ENCODE measurements around the gene CBR3.
"Not testable (repeated sequence)": the region's sequence is repeated elsewhere in the genome, so short reads cannot be mapped to it uniquely, and the experiment has no call there.

The CBR3 gene

DNA sequence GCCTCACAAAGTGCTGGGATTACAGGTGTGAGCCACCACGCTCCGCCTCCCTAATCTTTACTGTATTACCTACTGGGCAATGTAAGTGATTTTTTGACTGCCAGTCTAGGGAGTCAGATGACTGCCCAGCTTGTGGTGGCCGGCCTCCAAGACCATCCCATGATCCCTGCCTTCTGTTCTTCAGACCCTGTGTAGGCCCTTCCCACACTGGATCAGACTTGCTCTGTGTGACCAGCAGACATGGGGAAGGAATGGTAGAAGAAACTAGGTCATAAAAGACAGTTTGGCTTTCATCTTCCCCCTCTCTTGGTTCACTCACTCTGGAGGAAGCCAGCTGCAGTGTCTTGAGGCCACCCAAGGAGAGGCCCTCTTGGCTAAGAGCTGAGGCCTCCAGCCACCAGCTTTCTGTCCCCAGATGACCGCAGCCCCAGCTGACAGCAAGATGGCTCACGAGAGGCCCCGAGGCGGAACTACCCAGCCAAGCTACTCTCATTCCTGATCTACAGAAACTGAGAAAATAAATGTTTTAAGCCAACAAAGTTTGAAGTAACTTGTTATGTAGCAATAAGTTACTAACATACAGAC lies 14.5 kb upstream of the CBR3 start:
- no peak for DNase-seq

DNA sequence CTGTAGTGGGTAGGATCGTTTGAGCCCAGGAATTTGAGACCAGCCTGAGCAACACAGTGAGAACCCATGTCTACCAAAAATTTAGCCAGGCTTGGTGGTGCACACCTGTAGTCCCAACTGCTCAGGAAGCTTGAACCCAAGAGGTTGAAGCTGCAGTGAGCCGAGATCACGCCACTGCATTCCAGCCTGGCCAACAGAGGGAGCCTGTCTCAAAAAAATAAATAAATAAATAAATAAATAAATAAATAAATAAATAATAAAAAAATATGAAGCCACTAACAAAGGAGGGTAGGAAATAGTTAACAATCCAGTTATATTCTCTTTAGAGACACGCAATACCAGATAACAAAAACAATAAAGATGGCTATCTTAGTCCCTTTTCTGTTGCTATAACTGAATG lies 11.9 kb upstream of the CBR3 start:
- no peak for DNase-seq

- DNase-seq: no peak
These were observed 10.5 kb upstream of the CBR3 start for GRCh38 chr21:36124395-36124794.

GRCh38 chr21:36125512-36126207 lies 9.2 kb upstream of the CBR3 start:
- peak; percentile 39 for DNase-seq

- DNase-seq: no peak
These were observed 8.7 kb upstream of the CBR3 start for GRCh38 chr21:36126208-36126565.

GRCh38 chr21:36126621-36127110 lies 8.2 kb upstream of the CBR3 start:
- DNase-seq: no peak

DNA sequence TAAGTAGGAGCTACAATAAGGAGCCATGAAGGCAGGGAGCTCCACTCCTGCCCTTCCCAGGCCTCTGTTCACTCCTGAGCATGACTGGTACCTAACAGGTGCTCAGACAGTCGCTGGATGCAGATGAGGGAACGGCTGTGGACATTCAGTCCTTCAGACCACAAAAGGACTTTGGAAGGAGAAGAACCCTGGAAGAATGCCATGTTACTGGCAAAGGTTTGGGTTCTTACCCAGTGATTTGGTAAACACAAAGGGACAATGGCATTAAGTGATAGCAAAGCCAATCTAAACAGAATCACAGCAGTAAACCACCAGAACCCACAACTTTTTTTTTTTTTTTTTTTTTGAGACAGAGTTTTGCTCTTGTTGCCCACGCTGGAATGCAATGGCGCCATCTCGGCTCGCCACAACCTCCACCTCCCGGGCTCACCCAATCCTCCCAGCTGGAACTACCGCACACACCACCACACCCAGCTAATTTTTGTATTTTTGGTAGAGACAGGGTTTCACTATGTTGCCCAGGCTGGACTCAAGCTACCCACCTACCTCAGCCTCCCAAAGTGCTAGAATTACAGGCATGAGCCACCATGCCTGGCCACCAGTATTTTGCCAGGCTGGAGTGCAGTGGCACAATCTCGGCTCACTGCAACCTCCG lies 7.5 kb upstream of the CBR3 start:
- no peak for DNase-seq

DNA sequence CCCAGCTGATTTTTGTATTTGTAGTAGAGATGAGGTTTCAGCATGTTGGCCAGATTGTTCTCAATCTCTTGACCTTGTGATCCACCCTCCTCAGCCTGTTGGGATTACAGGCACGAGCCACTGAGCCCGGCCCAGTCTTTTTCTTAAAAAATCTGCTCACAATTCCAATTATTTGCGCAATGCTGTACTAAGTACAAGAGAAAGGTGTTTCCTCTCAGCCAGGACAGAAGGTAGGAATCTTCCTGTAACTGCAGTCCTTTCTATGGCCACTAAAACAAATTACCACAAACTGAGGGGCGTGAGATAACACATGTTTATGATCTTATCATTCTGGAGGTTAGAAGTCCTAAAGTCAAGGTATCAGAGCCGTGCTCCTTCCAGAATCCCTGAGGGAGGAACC lies 6.9 kb upstream of the CBR3 start:
- no peak for DNase-seq

DNA sequence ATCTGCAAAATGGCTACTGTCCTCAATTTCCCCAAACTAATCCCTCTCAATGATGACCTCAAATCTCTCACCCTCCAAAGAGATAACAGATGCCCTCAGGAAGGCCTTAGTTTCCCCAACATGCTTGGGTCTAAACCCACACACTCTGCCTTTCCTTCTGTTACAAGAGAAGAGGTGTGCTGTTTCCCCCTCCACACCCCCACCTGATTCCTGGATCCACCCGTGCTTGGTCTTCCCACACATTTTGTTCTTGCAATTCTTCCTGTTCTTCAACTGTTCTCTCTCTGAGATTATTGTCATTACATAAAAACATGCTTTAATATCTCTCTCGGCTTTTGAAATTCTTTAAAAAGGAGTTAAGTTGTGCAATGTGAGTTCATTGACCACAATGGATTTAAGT lies 5.7 kb upstream of the CBR3 start:
- no peak for DNase-seq

DNA sequence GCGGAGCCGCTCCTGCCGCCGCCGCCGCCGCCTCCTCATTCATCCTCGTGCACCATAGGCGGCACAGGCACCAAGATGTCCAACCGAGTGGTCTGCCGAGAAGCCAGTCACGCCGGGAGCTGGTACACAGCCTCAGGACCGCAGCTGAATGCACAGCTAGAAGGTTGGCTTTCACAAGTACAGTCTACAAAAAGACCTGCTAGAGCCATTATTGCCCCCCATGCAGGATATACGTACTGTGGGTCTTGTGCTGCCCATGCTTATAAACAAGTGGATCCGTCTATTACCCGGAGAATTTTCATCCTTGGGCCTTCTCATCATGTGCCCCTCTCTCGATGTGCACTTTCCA lies 4.5 kb upstream of the CBR3 start:
- DNase-seq: not testable (repeated sequence)

DNA sequence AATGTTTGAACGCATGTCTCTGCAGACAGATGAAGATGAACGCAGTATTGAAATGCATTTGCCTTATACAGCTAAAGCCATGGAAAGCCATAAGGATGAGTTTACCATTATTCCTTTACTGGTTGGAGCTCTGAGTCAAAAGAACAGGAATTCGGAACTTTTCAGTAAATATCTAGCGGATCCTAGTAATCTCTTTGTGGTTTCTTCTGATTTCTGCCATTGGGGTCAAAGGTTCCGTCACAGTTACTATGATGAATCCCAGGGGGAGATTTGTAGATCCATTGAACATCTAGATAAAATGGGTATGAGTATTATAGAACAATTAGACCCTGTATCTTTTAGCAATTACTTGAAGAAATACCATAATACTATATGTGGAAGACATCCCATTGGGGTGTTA lies 4.0 kb upstream of the CBR3 start:
- DNase-seq: not testable (repeated sequence)

- DNase-seq: no peak
These were observed 2.2 kb upstream of the CBR3 start for GRCh38 chr21:36132696-36133095.

GRCh38 chr21:36135391-36136102 lies 668 bp downstream of the CBR3 start:
- peak; percentile 35 for DNase-seq

- DNase-seq: not testable (repeated sequence)
These were observed 4.9 kb downstream of the CBR3 start for GRCh38 chr21:36139791-36140190.

DNA sequence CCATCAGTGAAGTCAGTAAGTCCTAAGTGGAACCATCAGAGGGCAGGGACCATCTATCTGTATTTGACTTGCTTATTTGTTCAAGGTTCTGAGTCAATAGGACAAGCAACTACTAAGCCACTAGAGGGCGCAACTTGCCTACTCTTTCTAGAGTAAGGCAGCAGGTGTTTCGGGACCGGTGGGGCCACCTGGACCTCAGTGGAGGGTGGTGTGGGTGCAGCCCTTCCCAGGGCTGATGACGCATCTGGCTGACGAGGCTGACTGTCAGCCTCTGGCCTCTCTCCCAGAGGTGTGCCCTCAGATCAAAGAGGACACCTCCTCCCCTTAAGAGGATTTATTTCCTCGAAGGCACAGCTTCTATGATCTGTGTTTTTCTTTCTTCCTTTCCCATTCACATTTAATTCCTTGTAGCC lies 6.6 kb downstream of the CBR3 start:
- peak; percentile 81 for DNase-seq

DNA sequence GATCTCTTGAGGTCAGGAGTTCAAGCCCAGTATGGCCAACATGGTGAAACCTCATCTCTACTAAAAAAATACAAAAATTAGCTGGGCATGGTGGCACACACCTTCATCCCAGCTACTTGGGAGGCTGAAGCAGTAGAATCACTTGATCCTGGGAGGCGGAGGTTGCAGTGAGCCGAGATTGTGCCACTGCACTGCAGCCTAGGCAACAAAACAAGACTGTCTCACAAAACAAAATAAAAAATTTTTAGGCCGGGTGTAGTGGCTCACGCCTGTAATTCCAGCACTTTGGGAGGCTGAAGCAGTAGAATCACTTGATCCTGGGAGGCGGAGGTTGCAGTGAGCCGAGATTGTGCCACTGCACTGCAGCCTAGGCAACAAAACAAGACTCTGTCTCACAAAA lies 9.4 kb downstream of the CBR3 start:
- DNase-seq: not testable (repeated sequence)

DNA sequence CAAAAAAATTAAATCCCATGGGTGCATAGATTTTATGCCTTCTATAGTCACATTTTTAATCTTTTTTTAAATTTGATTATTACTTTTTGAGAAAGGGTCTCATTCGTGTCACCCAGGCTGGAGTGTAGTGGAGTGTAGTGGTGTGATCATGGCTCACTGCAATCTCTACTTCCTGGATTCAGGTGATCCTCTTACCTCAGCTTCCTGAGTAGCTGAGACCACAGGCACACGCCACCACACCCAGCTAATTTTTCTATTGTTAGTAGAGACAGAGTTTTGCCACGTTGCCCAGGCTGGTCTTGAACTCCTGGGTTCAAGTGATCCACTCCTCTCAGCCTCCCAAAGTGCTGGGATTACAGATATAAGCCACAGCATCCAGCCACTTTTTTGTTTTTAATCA lies 10.4 kb downstream of the CBR3 start:
- no peak for DNase-seq

GRCh38 chr21:36147911-36148310 lies 13.0 kb downstream of the CBR3 start:
- DNase-seq: no peak

DNA sequence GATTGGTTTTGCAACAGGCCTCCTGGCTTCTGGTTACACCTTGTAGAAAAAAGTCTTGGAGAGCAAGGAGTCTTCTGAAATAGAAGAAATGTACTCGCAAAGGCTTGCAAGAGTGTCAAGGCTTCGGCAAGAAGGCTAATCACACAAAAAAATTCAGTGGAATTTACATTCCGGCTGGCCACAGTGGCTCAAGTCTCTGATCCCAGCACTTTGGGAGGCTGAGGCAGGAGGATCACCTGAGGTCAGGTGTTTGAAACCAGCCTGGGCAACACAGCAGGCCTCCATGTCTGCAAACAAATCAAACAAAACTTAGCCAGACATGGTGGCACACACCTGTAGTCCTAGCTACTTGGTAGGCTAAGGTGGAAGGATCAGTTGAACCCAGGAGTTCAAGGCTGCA lies 14.0 kb downstream of the CBR3 start:
- no peak for DNase-seq

DNA sequence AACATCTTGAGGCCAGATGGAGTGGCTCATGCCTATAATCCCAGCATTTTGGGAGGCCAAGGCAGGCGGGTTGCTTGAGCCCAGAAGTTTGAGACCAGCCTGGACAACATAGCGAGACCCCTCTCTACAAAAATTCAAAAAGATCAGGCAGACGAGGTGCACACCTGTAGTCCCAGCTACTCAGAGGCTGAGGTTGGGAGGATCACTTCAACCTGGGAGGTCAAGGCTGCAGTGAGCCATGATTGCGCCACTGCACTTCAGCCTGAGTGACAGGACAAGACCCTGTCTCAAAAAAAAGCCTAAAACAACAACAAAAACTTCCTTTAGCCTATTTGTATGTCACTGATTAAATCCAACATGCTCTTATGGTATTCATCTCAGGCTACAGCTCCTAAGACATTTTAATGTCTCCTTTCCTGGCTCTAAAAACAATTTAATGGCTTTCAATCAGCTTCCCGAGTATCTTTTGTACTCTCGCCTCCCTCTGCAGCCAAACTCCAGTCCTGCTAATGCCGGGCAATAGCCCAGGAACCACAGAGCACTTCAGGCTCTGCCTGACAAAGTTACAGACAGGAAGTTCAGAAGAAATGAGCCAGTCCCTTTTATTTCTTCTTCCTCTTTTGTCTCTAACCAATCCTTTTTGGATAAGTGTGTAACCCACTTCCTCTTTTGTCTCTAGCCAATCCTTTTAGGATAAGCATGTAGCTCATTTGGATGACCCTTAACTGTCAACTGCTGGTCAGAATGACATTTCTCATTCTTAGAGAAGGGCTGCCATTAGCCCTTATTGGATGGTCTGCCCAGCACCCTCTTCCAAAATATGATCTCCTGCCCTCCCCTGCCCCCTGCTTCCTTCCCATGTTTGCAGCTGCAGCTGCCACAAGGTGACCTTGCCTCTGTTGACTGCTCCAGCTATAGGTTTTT lies 15.2 kb downstream of the CBR3 start:
- no peak for DNase-seq

- no peak for DNase-seq
These were observed 20.9 kb downstream of the CBR3 start for GRCh38 chr21:36155603-36156338.

DNA sequence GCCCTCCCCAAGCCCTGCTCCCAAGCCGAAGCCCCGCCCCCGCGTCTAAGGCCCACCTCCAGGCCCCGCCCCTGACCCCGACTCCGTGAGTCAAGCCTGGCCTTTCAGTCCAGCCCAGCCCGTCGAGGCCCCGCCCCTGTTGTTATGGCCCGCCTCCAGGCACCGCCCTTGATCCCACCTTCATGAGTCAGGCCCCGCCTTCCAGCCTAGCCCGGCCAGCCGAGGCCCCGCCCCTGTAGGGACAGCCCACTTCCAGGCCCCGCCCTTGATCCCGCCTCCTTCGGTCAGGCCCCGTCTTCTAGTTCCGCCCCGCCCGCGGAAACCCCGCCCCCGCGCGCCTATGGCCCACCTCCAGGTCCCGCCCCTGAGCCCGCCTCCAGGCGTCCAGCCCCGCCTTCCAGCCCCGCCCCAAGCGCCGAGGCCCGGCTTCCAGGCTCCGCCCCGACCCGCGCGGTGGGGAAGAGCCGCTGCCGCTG lies 21.5 kb downstream of the CBR3 start:
- peak; percentile 100 for DNase-seq
